K562 (cell line): ENCODE results near the gene TIMM22.

ENCODE experiments used
- ETV6 ChIP-seq, 3 experiments: fragments of 150-350 bp in 1 of 3; sonication (generic) in 1 of 3; formaldehyde crosslinking in 1 of 3; IDR thresholded peaks; 2 replicates each; pipeline versions ENCODE4 v1.6.1 to v1.8.0; 2014 to 2022; ENCODE audit warnings: borderline replicate concordance in 2 of 3, low read depth in 2 of 3, antibody characterized with exemption in 1 of 3, low read length in 1 of 3, mild to moderate bottlenecking in 1 of 3, missing genetic modification reagents in 1 of 3
- FOXA1 ChIP-seq: fragments of 450-650 bp; IDR thresholded peaks from 2 replicates; pipeline ENCODE4 v1.6.1; 2016; ENCODE audit warnings: mild to moderate bottlenecking, borderline replicate concordance
- JUND ChIP-seq, 2 experiments: IDR thresholded peaks; 2 replicates in 1 of 2; 3 replicates in 1 of 2; pipeline ENCODE4 v1.6.1; 2011; ENCODE audit warnings: borderline replicate concordance in 2 of 2, low read depth in 2 of 2, low read length in 2 of 2, improper control_type of control experiment in 1 of 2, missing biosample characterization in 1 of 2, missing genetic modification characterization in 1 of 2, missing genetic modification reagents in 1 of 2
- KLF1 ChIP-seq: fragments of 450-650 bp; IDR thresholded peaks from 2 replicates; pipeline ENCODE4 v1.6.1; 2016; ENCODE audit warnings: missing genetic modification characterization, missing compliant biosample characterization
- MYC ChIP-seq, 2 experiments: fragments of 250-450 bp in 1 of 2; sonication (Bioruptor Pico) in 1 of 2; IDR thresholded peaks; 2 replicates each; pipeline versions ENCODE4 v1.5.1 to v1.6.1; 2012 to 2021; ENCODE audit warnings: low read depth in 2 of 2, borderline replicate concordance in 1 of 2, improper control_type of control experiment in 1 of 2, low read length in 1 of 2, mild to moderate bottlenecking in 1 of 2, moderate library complexity in 1 of 2
- POLR2A ChIP-seq: fragments of 450-650 bp; conservative IDR thresholded peaks from 2 replicates; pipeline ENCODE4 v1.6.1; 2016
- SMAD4 ChIP-seq: fragments of 250-450 bp; sonication (Bioruptor Pico); conservative IDR thresholded peaks from 2 replicates; pipeline ENCODE4 v1.8.0; 2021; ENCODE audit warnings: inconsistent platforms, mild to moderate bottlenecking, moderate library complexity
- SMARCC2 ChIP-seq: fragments of 450-650 bp; IDR thresholded peaks from 2 replicates; pipeline ENCODE4 v1.6.1; 2017; ENCODE audit warnings: antibody characterized with exemption, moderate library complexity, mild to moderate bottlenecking, low read depth
- TAF1 ChIP-seq: IDR thresholded peaks from 2 replicates; pipeline ENCODE4 v1.6.1; 2011; ENCODE audit warnings: mild to moderate bottlenecking, low read length, moderate library complexity; ENCODE audit not compliant: insufficient read depth, control insufficient read depth, severe bottlenecking; ENCODE audit errors: extremely low read depth
- ZC3H11A ChIP-seq: IDR thresholded peaks from 2 replicates; pipeline ENCODE4 v1.6.1; 2012; ENCODE audit warnings: low read depth, low read length, improper control_type of control experiment
- ZKSCAN8 ChIP-seq: fragments of 200-800 bp; sonication (Bioruptor generic); IDR thresholded peaks from 2 replicates; pipeline ENCODE4 v1.6.1; 2016; ENCODE audit warnings: missing genetic modification characterization, missing compliant biosample characterization
- ZNF408 ChIP-seq: fragments of 250-450 bp; sonication (Bioruptor Pico); IDR thresholded peaks from 2 replicates; pipeline ENCODE4 v1.4.0; 2020; ENCODE audit warnings: low read depth, mild to moderate bottlenecking, moderate library complexity
- TF ChIP-seq, protein P1 (sequence below): sonication (generic); formaldehyde crosslinking; IDR thresholded peaks from 2 replicates; pipeline ENCODE4 v1.8.0; 2023; ENCODE audit warnings: mild to moderate bottlenecking, missing genetic modification reagents
- TF ChIP-seq, protein P2 (sequence below): fragments of 200-800 bp; sonication (Bioruptor generic); IDR thresholded peaks from 2 replicates; pipeline ENCODE4 v1.6.1; 2016; ENCODE audit warnings: missing genetic modification characterization, missing compliant biosample characterization

DNA sequence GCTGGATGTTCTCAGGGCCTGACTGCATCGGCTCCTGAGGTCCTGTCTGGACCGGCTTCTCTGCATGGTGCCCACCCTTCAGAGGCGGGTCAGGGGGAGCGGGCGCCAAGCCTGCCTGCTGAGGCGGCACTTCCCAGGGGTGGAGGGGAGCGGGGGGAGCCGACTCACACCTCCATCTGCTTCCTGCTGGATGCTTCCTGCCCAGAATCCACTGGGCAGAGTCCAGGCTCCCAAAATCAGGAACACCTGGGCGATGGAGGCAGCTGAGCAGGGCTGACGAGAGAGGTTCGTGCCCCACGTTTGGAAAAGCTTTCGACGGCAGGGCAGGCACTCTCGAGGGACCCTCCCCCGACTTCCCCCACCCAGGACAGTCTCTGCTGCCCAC lies 42.2 kb downstream of the TIMM22 start:
- TF ChIP-seq MYC (IDR thresholded peaks at IDR 0.05; ENCODE audit: low read depth, low read length) (no peak), MYC (CRISPR knock-in tag; IDR thresholded peaks at IDR 0.05; ENCODE audit: borderline replicate concordance, low read depth) (no peak), POLR2A (no peak), FOXA1 (no peak), TAF1 (no peak), SMARCC2 (no peak), ETV6 (IDR thresholded peaks at IDR 0.05; ENCODE audit: borderline replicate concordance in 1 of 2, low read depth in 2 of 2, low read length in 1 of 2) (no peak), ETV6 (CRISPR knock-in tag; IDR thresholded peaks at IDR 0.05; ENCODE audit: borderline replicate concordance) (no peak), KLF1 (tag) (no peak), JUND (IDR thresholded peaks at IDR 0.05; ENCODE audit: borderline replicate concordance, low read depth, low read length) (no peak), JUND (tag; IDR thresholded peaks at IDR 0.05; ENCODE audit: borderline replicate concordance, low read depth, low read length) (no peak), ZKSCAN8 (CRISPR knock-in tag) (no peak), ZC3H11A (no peak), ZNF408 (no peak), SMAD4 (CRISPR knock-in tag) (no peak)
- TF ChIP-seq, protein P1, sequence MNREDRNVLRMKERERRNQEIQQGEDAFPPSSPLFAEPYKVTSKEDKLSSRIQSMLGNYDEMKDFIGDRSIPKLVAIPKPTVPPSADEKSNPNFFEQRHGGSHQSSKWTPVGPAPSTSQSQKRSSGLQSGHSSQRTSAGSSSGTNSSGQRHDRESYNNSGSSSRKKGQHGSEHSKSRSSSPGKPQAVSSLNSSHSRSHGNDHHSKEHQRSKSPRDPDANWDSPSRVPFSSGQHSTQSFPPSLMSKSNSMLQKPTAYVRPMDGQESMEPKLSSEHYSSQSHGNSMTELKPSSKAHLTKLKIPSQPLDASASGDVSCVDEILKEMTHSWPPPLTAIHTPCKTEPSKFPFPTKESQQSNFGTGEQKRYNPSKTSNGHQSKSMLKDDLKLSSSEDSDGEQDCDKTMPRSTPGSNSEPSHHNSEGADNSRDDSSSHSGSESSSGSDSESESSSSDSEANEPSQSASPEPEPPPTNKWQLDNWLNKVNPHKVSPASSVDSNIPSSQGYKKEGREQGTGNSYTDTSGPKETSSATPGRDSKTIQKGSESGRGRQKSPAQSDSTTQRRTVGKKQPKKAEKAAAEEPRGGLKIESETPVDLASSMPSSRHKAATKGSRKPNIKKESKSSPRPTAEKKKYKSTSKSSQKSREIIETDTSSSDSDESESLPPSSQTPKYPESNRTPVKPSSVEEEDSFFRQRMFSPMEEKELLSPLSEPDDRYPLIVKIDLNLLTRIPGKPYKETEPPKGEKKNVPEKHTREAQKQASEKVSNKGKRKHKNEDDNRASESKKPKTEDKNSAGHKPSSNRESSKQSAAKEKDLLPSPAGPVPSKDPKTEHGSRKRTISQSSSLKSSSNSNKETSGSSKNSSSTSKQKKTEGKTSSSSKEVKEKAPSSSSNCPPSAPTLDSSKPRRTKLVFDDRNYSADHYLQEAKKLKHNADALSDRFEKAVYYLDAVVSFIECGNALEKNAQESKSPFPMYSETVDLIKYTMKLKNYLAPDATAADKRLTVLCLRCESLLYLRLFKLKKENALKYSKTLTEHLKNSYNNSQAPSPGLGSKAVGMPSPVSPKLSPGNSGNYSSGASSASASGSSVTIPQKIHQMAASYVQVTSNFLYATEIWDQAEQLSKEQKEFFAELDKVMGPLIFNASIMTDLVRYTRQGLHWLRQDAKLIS (CRISPR knock-in tag), result no peak
- TF ChIP-seq, protein P2, sequence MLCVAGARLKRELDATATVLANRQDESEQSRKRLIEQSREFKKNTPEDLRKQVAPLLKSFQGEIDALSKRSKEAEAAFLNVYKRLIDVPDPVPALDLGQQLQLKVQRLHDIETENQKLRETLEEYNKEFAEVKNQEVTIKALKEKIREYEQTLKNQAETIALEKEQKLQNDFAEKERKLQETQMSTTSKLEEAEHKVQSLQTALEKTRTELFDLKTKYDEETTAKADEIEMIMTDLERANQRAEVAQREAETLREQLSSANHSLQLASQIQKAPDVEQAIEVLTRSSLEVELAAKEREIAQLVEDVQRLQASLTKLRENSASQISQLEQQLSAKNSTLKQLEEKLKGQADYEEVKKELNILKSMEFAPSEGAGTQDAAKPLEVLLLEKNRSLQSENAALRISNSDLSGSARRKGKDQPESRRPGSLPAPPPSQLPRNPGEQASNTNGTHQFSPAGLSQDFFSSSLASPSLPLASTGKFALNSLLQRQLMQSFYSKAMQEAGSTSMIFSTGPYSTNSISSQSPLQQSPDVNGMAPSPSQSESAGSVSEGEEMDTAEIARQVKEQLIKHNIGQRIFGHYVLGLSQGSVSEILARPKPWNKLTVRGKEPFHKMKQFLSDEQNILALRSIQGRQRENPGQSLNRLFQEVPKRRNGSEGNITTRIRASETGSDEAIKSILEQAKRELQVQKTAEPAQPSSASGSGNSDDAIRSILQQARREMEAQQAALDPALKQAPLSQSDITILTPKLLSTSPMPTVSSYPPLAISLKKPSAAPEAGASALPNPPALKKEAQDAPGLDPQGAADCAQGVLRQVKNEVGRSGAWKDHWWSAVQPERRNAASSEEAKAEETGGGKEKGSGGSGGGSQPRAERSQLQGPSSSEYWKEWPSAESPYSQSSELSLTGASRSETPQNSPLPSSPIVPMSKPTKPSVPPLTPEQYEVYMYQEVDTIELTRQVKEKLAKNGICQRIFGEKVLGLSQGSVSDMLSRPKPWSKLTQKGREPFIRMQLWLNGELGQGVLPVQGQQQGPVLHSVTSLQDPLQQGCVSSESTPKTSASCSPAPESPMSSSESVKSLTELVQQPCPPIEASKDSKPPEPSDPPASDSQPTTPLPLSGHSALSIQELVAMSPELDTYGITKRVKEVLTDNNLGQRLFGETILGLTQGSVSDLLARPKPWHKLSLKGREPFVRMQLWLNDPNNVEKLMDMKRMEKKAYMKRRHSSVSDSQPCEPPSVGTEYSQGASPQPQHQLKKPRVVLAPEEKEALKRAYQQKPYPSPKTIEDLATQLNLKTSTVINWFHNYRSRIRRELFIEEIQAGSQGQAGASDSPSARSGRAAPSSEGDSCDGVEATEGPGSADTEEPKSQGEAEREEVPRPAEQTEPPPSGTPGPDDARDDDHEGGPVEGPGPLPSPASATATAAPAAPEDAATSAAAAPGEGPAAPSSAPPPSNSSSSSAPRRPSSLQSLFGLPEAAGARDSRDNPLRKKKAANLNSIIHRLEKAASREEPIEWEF (CRISPR knock-in tag), result no peak
